Non-pigmented ciliary epithelial cell (primary cell): ENCODE results near the gene CYLD.

ENCODE experiments used
- DNase-seq: peaks from one replicate; pipeline ENCODE4 v3.0.0-alpha.2; 2010; ENCODE audit warnings: low read depth

Gene CYLD

GRCh38 chr16:50781518-50781917 lies 39.6 kb downstream of the CYLD start:
- no peak for DNase-seq

- no peak for DNase-seq
Measured at GRCh38 chr16:50789757-50790156, 47.9 kb downstream of the CYLD start.

DNA sequence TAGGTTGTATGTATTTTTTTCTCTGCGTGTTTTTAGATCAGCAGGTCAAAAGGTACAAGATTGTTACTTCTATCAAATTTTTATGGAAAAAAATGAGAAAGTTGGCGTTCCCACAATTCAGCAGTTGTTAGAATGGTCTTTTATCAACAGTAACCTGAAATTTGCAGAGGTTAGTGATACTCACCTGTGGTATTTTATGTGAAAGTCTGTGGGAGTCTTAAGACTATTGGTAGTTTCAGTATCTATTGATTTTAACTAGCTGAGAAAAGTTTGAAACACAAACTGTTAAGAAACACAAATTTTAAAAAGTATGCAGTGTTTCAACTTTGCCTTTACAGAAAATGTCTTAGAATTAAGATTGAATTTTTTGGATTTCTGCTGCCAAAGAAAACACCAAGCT lies 49.6 kb downstream of the CYLD start:
- DNase-seq, result no peak

DNA sequence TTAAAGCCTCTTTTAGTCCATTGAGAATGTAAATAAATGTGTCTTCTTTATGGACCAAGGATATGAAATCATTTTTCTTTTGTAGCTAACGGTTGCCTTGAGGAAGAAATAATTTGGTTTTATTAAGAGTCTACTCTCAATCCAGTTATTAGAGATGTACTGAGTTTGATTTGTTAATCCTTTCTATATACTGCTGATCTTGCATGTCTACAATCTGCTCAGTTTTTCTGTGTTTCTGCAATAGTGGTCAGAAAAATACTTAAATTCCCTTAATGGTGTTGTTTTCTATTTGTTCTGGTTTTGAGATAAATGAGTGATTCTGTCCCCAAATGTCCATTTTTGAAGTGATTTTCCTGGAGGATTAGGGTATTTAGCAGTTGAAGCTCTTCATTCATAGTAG lies 54.9 kb downstream of the CYLD start:
- DNase-seq, result no peak

DNA sequence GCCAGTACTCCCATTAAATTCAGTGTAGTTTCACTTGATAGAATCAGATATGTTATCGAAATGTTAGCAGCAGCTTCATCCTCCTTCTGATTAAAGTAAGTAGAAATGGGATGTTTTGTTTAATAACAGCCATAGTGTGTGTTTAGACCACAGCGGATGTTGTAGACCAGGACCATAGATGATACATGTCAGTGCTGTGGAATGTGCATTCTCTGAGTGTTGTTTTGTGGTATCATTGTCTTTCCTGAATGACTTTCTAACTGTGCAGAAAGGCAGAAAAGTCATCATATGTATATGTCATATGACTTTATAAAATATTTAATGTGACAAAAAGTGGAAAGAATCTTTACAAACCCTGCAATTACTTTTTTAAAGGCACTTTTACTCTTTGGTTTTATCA lies 55.6 kb downstream of the CYLD start:
- peak; percentile 13 for DNase-seq

- no peak for DNase-seq
Measured at GRCh38 chr16:50800074-50800473, 58.2 kb downstream of the CYLD start.

DNA sequence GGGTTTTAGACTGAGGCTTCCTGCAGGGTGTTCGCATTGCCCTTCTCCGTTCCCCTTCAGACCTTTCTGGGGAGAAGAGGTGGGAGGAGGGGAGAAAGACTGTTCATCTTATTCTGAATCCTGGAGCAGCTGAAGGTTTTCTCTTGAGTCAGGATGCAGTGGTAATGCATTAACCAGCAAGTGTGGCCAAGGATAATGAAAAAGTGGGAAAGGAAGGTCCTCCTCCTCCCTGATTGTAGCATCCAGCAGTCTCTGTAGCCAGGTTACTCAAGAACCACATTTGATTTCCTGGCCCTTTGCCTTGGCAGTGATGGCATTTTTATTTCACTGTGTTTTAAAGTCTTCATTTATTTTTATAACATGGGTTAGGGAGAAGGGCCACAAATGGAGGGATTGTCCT lies 59.1 kb downstream of the CYLD start:
- no peak for DNase-seq

- no peak for DNase-seq
Measured at GRCh38 chr16:50802000-50802399, 60.1 kb downstream of the CYLD start.

- no peak for DNase-seq
Measured at GRCh38 chr16:50802961-50803360, 61.1 kb downstream of the CYLD start.

GRCh38 chr16:50804290-50804907 lies 62.5 kb downstream of the CYLD start:
- no peak for DNase-seq

DNA sequence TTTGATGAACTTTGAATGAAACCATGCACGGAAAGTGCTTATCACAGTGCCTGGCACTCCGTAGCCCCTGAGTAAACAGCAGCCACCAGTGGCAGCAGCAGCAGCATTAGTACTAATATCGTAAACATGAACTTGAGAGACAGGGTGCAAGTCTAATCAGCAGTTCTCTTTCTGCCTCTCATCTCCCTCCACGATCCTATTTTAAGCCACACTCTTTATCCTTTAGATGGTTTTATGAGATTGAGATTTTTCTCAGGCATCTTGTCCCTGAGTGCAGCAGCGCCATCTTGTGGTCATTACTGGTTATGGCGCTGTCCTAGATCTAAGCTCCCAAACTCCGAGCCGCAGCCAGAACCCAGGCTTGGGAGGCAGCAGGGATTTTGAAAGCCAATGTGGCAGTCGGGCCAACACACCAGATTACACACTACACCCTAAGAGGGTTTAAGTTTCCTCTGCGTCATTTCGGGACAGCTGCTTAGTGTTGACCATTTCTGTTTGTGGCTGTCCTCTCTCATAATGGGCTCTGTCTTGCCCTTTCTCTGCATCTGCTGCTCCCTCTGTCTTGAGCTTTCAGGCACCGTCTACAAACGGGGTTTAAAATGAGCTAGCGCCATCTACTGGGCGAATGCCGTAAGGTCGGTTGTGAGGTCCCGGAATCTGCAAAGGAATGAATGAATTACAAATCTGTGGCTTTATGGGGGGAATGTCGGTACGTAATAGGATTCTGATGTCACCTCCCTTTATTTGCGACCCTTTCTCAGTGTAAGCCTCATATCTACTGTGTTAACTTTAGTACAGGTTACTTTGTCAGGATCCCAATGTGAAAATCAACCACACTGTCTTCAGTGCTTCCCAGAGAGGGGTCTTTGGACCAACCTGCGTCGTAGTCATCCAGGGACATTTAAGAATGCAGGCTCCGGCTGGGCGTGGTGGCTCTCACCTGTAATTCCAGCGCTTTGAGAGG lies 64.5 kb downstream of the CYLD start:
- peak; percentile 72 for DNase-seq

- DNase-seq, result no peak
Measured at GRCh38 chr16:50808929-50809538, 67.1 kb downstream of the CYLD start.

- DNase-seq, result no peak
Measured at GRCh38 chr16:50809561-50809960, 67.7 kb downstream of the CYLD start.

DNA sequence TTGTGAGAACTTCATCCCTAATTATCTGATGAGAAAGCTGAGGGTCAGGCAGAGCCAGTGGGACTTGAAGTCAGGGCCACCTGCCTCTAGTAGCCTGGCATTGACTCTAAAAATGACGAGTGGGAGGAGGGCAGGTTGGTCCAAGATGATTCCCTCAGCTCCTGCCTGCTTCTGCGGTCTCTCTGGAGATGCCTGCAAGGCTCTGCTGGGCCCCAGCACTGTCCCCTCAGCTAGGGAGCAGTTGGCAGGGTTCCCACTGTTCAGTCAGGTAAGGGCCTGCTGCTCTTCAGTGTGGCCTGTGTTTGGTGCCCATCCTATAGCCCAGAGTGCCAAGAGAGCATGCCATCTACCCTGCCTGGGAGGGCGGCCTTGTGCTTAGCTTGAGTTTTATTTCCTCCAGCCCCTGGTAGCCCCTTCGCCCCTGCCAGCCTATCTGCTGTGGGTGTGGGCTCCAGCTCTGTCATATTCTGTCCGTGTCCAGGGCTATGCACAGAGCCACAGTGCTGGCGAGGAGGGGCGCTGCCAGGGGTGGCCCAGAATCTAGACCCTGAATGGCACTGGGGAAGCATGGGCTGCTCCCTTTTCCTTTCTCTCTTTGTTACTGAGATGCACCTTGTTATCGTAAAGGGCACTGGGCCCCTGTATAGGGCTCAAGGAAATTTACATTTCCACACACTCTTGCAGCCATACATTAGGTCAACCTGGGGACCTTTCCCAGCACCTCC lies 68.5 kb downstream of the CYLD start:
- no peak for DNase-seq

- DNase-seq, result no peak
Measured at GRCh38 chr16:50812046-50812445, 70.2 kb downstream of the CYLD start.

DNA sequence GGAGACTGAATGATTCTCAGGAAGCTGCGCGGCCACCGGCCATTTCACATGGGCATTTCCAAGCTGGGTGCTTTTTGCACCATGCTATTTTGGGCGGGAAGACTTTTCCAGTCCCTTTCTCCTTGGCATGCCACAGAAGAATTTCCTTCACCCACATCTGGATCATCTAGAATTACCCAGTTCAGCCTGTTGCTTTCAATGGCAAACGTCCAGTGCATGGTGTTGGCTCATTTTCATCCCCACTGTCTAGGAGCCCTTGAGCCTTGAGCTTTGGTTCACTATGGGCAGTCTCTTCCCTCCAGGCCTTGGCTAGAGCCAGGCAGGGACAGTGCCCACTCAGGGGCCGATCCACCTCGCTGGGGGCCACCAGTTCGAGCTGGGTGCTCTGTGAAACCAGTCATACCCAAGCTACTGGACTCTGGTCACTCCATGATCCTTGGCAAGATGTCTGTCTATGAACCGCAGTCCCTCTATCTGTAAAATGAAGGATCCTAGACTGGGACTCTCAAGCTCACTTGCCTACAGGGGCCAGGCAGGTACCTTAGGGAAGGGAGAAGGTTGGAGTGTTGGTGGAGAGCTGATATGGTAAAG lies 71.1 kb downstream of the CYLD start:
- DNase-seq, result no peak

GRCh38 chr16:50814052-50814451 lies 72.2 kb downstream of the CYLD start:
- no peak for DNase-seq

GRCh38 chr16:50814541-50814940 lies 72.7 kb downstream of the CYLD start:
- DNase-seq, result no peak

DNA sequence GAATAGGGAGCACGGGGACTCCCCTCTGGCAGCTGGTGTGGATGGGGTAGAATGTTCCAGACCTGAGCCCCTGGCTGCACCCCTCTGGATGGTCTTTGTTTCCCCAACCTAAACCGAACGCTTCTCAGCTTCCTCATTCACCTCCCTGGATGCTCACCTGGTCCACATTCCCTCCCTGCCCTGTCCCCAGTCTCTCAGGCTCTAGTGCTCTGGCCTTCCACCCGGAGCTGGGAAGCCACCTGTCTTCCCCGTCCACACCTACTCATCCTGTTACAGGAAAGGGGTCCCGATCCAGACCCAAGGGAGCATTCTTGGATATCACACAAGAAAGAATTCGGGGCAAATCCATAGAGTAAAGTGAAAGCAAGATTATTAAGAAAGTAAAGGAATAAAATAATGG lies 73.5 kb downstream of the CYLD start:
- no peak for DNase-seq

GRCh38 chr16:50816901-50817555 lies 75.1 kb downstream of the CYLD start:
- no peak for DNase-seq

DNA sequence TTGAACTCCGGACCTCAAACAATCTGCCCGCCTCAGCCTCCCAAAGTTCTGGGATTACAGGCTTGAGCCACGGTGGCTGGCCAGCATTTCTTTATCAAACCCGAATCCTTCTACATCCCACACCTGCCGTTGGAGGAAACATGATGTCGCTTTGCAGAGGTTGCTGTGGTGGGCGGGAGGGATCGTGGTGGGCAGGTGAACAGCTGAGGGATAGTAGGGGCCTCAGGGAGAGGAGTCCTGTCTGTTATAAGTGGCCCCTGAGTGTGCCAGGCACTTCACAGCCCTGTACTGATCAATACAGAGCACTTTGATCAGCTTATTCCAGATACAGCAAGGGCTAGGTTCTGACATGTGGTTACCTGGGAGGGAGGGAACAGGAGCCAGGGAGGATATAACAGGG lies 76.5 kb downstream of the CYLD start:
- DNase-seq, result no peak

- DNase-seq, result no peak
Measured at GRCh38 chr16:50819706-50820105, 77.8 kb downstream of the CYLD start.
